Osteoblast (primary cell): ENCODE measurements around the gene ITPRIPL2. TPM values are rescaled to one million over a fixed set of nuclear protein-coding genes. Genes with fewer than 3 reads are reported as not detected.

Experiments used
- DNase-seq: peaks from one replicate; pipeline ENCODE4 v3.0.0; 2011; ENCODE audit warnings: low spot score, mixed read lengths; ENCODE audit not compliant: insufficient read length; ENCODE audit errors: missing footprints
- H2AFZ ChIP-seq: 2 replicates; pipeline ENCODE4 v1.6.0; 2011; ENCODE audit warnings: mild to moderate bottlenecking, low read length
- H3K27ac ChIP-seq: 2 replicates; pipeline ENCODE4 v1.5.1; 2011; ENCODE audit warnings: mild to moderate bottlenecking, low read depth, low read length, moderate library complexity
- H3K27me3 ChIP-seq: 2 replicates; pipeline ENCODE4 v1.6.0; 2012; ENCODE audit warnings: mild to moderate bottlenecking, control low read depth, inconsistent platforms, low read length, moderate library complexity; ENCODE audit not compliant: insufficient read depth
- H3K36me3 ChIP-seq: 2 replicates; pipeline ENCODE4 v1.5.1; 2011; ENCODE audit warnings: mild to moderate bottlenecking, low read length, control low read depth, moderate library complexity; ENCODE audit not compliant: insufficient read depth
- H3K4me1 ChIP-seq: 2 replicates; pipeline ENCODE4 v1.5.1; 2011; ENCODE audit warnings: mild to moderate bottlenecking, low read length, control low read depth, moderate library complexity; ENCODE audit not compliant: insufficient read depth
- H3K4me2 ChIP-seq: 2 replicates; pipeline ENCODE4 v1.6.0; 2011; ENCODE audit warnings: mild to moderate bottlenecking, low read length; ENCODE audit not compliant: insufficient read depth
- H3K4me3 ChIP-seq: fragments of 200-600 bp; sonication (generic); 3 replicates; pipeline ENCODE4 v1.5.1; 2012; ENCODE audit warnings: mild to moderate bottlenecking, low read length, inconsistent platforms; ENCODE audit not compliant: insufficient read depth
- H3K79me2 ChIP-seq: 2 replicates; pipeline ENCODE4 v1.6.0; 2012; ENCODE audit warnings: mild to moderate bottlenecking, low read length, control low read depth, inconsistent platforms; ENCODE audit not compliant: insufficient read depth
- H3K9me3 ChIP-seq: 2 replicates; pipeline ENCODE4 v1.5.1; 2011; ENCODE audit warnings: low read depth, low read length, control low read depth
- H4K20me1 ChIP-seq: 2 replicates; pipeline ENCODE4 v1.6.0; 2012; ENCODE audit warnings: mild to moderate bottlenecking, low read length, control low read depth; ENCODE audit not compliant: insufficient read depth
- CTCF ChIP-seq: IDR thresholded peaks from 2 replicates; pipeline ENCODE4 v1.5.1; 2011; ENCODE audit warnings: mild to moderate bottlenecking, low read depth, low read length, moderate library complexity; ENCODE audit errors: extremely low read depth
- total RNA-seq: library from RNA; depleted of rRNA; stranded (reverse); fragments of >200 nt; gene quantifications from 2 replicates; pipeline ENCODE4 v1.2.3, GENCODE V29; 2012

ITPRIPL2 gene
- total RNA-seq, 1 donor, result 59.4 TPM

DNA sequence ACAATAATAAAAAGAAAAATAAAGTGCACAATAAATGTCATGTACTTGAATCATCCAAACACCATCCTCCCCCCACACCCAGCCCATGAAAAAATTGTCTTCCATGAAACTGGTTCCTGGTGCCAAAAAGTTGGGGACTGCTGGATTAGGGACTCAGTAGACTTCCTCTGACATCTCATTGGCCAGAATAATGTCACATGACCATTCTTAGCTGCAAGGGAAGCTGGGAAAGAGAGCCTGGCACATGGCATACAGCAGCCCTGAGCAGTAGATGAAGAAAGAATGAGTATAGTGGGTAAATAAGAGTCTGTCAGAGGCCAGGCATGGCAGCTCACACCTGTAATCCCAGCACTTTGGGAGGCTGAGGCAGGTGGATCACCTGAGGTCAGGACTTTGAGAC lies 12.5 kb downstream of the ITPRIPL2 start:
- no peak for DNase-seq

GRCh38 chr16:19127205-19127604 lies 13.4 kb downstream of the ITPRIPL2 start:
- DNase-seq, result no peak
- Histone ChIP-seq H3K79me2 (no peaks in the 10 kb centered on the region), H3K9me3 (no peaks in the 10 kb centered on the region), H3K27me3 (no peaks in the 10 kb centered on the region), H3K36me3 (no peaks in the 10 kb centered on the region), H2AFZ (no peak overlapping the region), H3K4me1 (peaks cover 17% of the 10 kb centered on the region), H3K4me3 (no peak overlapping the region), H3K4me2 (no peak overlapping the region), H3K27ac (no peak overlapping the region), H4K20me1 (no peaks in the 10 kb centered on the region)
- TF ChIP-seq CTCF, result no peak

More for the DNA sequence above, 12.5 kb downstream of the ITPRIPL2 start:
- H3K27ac ChIP-seq, result no peak overlapping the region
- peaks cover 4% of the 10 kb centered on the region for H3K36me3 ChIP-seq
- no peaks in the 10 kb centered on the region for H3K27me3 ChIP-seq
- H3K9me3 ChIP-seq, result no peaks in the 10 kb centered on the region
- no peak overlapping the region for H3K4me2 ChIP-seq
- no peak overlapping the region for H2AFZ ChIP-seq
- H3K79me2 ChIP-seq, result peaks cover 7% of the 10 kb centered on the region
- H3K4me3 ChIP-seq, result no peak overlapping the region
- peaks cover 4% of the 10 kb centered on the region for H4K20me1 ChIP-seq
- no peak for TF ChIP-seq CTCF
- H3K4me1 ChIP-seq, result peaks cover 18% of the 10 kb centered on the region

- H2AFZ ChIP-seq, result no peak overlapping the region
- peaks cover 17% of the 10 kb centered on the region for H3K4me1 ChIP-seq
- TF ChIP-seq CTCF, result no peak
- no peak overlapping the region for H3K27ac ChIP-seq
- no peak overlapping the region for H3K4me3 ChIP-seq
- DNase-seq, result no peak
- H4K20me1 ChIP-seq, result no peaks in the 10 kb centered on the region
- no peaks in the 10 kb centered on the region for H3K9me3 ChIP-seq
- H3K4me2 ChIP-seq, result no peak overlapping the region
- no peaks in the 10 kb centered on the region for H3K79me2 ChIP-seq
- H3K27me3 ChIP-seq, result no peaks in the 10 kb centered on the region
- no peaks in the 10 kb centered on the region for H3K36me3 ChIP-seq
Measured at GRCh38 chr16:19127674-19128131, 13.9 kb downstream of the ITPRIPL2 start.

- Histone ChIP-seq H3K9me3 (no peaks in the 10 kb centered on the region), H3K4me2 (no peak overlapping the region), H2AFZ (no peak overlapping the region), H3K27me3 (no peaks in the 10 kb centered on the region), H3K27ac (no peak overlapping the region), H3K36me3 (no peaks in the 10 kb centered on the region), H4K20me1 (no peaks in the 10 kb centered on the region), H3K4me1 (peaks cover 17% of the 10 kb centered on the region), H3K4me3 (no peak overlapping the region), H3K79me2 (no peaks in the 10 kb centered on the region)
- no peak for TF ChIP-seq CTCF
- DNase-seq, result no peak
Measured at GRCh38 chr16:19128454-19129200, 14.9 kb downstream of the ITPRIPL2 start.
